Mammary epithelial cell (primary cell): ENCODE data around the gene CNTN3.

Experiments used
- CTCF ChIP-seq, 2 donors: IDR thresholded peaks in 1 of 2; conservative IDR thresholded peaks in 1 of 2; 2 replicates each; pipeline ENCODE4 v1.5.1; 2011 to 2012; ENCODE audit warnings: inconsistent platforms in 2 of 2, low read length in 2 of 2, mild to moderate bottlenecking in 2 of 2, control low read depth in 1 of 2, low read depth in 1 of 2; ENCODE audit not compliant: insufficient read depth in 1 of 2; ENCODE audit errors: extremely low read depth in 1 of 2
- EZH2 ChIP-seq: IDR thresholded peaks from 2 replicates; pipeline ENCODE4 v1.6.1; 2012; ENCODE audit warnings: low read length, inconsistent platforms, borderline replicate concordance

- TF ChIP-seq CTCF (conservative IDR thresholded peaks at IDR 0.05 in 1 of 2, IDR thresholded peaks at IDR 0.05 in 1 of 2; ENCODE audit: extremely low read depth in 1 of 2, insufficient read depth in 1 of 2, low read depth in 1 of 2, low read length in 2 of 2), result no peak
- no peak for TF ChIP-seq EZH2
Observed at GRCh38 chr3:74617776-74618175, 3.3 kb upstream of the CNTN3 start.
